Measurements from ENCODE around the gene TRIM22. TPM values are rescaled to one million over a fixed set of nuclear protein-coding genes. Genes with fewer than 3 reads are reported as not detected.
"Not testable (repeated sequence)": the region's sequence is repeated elsewhere in the genome, so short reads cannot be mapped to it uniquely, and the experiment has no call there.

The TRIM22 gene
- total RNA-seq, 1 donor from 2014 or later: 203 TPM

DNA sequence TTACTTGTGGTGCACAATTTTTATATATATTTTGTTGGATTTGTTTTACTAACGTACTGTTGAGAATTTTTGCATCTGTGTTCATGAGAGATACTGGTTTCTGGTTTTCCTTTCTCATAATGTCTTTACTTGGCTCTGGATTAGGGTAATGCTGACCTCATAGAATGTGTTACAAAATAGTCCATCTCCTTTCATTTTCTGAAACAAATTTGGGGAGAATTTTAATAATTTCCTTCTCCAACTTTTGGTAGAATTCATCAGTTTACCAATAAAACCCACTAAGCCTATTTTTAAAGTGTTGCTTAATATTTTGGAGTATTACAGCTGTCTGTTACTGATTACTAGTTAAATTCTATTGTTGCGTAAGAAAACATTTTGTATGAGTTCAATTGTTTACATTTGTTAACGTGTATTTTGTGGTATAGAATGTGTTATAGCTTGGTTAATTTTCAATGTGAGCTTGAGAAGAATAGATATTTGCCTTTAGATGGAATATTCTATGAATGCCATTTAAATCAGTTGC, 11.5 kb downstream of the TRIM22 start:
- ATAC-seq (no peak), DNase-seq (no peak)
- peaks cover 93% of the 10 kb centered on the region for H3K36me3 ChIP-seq
- H3K9me3 ChIP-seq: no peaks in the 10 kb centered on the region
- H3K4me3 ChIP-seq: no peak overlapping the region
- H3K27ac ChIP-seq: no peak overlapping the region
- intact Hi-C loops (cut with DNase I): no loop called here
- no peaks in the 10 kb centered on the region for H3K27me3 ChIP-seq
- H3K4me1 ChIP-seq: peaks cover 5% of the 10 kb centered on the region
- TF ChIP-seq, protein P1, sequence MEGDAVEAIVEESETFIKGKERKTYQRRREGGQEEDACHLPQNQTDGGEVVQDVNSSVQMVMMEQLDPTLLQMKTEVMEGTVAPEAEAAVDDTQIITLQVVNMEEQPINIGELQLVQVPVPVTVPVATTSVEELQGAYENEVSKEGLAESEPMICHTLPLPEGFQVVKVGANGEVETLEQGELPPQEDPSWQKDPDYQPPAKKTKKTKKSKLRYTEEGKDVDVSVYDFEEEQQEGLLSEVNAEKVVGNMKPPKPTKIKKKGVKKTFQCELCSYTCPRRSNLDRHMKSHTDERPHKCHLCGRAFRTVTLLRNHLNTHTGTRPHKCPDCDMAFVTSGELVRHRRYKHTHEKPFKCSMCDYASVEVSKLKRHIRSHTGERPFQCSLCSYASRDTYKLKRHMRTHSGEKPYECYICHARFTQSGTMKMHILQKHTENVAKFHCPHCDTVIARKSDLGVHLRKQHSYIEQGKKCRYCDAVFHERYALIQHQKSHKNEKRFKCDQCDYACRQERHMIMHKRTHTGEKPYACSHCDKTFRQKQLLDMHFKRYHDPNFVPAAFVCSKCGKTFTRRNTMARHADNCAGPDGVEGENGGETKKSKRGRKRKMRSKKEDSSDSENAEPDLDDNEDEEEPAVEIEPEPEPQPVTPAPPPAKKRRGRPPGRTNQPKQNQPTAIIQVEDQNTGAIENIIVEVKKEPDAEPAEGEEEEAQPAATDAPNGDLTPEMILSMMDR (IDR thresholded peaks at IDR 0.05): no peak

DNA sequence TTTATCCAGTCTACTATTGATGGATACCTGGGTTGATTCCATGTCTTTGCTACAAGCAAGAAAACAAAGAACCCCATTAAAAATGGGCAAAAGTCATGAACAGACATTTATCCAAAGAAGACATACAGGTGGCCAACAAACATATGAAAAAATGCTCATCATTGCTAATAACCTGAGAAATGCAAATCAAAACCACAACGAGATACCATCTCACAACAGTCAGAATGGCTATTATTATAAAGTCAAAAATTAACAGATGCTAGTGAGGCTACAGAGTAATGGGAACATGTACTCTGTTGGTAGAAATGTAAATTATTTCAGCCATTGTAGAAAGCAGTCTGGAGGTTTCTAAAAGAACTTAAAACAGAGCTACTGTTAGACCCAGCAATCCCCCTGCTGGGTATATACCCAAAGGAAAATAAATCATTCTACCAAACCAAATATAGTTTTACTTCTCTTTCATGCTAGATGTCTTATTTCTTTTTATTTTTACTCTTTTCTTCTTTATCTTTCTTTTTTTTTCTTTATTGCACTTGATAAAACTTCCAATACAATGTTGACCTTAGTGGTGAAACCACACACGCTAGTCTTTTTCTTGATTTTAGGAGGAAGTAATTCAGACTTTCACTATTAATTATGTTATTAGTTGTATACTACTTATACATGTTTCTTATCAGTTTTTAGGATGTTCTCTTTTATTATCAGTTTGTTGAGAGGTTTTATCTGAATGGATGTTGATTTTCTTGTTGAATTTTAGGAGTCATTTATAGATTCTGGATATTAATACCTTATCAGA, 14.3 kb downstream of the TRIM22 start:
- ATAC-seq: no peak
- peaks cover 94% of the 10 kb centered on the region for H3K36me3 ChIP-seq

GRCh38 chr11:5705688-5706087, 16.1 kb downstream of the TRIM22 start:
- Histone ChIP-seq H3K9me3 (no peaks in the 10 kb centered on the region), H3K4me3 (no peak overlapping the region), H3K36me3 (peaks cover 97% of the 10 kb centered on the region), H3K27me3 (no peaks in the 10 kb centered on the region), H3K27ac (no peak overlapping the region), H3K4me1 (no peaks in the 10 kb centered on the region)
- intact Hi-C loops (cut with DNase I): no loop called here
- no peak for ATAC-seq
- TF ChIP-seq, protein P1 (IDR thresholded peaks at IDR 0.05): no peak
- DNase-seq: no peak

More for the DNA sequence above, 14.3 kb downstream of the TRIM22 start:
- Histone ChIP-seq H3K9me3 (no peaks in the 10 kb centered on the region), H3K27ac (no peak overlapping the region), H3K4me3 (no peak overlapping the region), H3K27me3 (no peaks in the 10 kb centered on the region), H3K4me1 (no peaks in the 10 kb centered on the region)
- DNase-seq: no peak
- intact Hi-C loops (cut with DNase I): no loop called here
- TF ChIP-seq, protein P1 (IDR thresholded peaks at IDR 0.05): no peak

DNA sequence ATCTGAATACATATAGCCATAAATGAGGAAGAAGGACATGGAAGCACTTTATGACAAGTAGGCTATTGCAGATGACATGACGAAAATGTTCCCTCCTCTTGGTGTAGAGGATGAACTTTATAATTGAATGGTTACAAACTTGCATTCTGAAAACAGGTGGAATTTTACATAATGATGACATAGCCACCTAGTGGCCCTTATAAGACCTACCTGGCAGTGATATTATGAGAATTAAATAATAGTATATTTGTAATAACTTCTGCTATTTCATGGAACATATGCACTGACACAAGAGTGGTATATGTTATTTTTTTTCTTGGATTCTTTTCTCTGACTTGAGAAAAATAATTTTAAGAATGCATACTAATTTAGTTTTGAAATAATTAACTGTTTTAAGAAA, 22.9 kb downstream of the TRIM22 start:
- H3K27me3 ChIP-seq: no peaks in the 10 kb centered on the region
- H3K4me3 ChIP-seq: no peak overlapping the region
- no peaks in the 10 kb centered on the region for H3K9me3 ChIP-seq
- ATAC-seq (peak; percentile 36), DNase-seq (no peak)
- no peak overlapping the region for H3K27ac ChIP-seq
- H3K4me1 ChIP-seq: no peaks in the 10 kb centered on the region
- intact Hi-C loops (cut with DNase I): no loop called here
- TF ChIP-seq, protein P1 (IDR thresholded peaks at IDR 0.05): peak; percentile 47
- H3K36me3 ChIP-seq: peaks cover 40% of the 10 kb centered on the region

GRCh38 chr11:5713695-5714094, 24.1 kb downstream of the TRIM22 start:
- Histone ChIP-seq H3K9me3 (no peaks in the 10 kb centered on the region), H3K4me1 (no peaks in the 10 kb centered on the region), H3K36me3 (peaks cover 29% of the 10 kb centered on the region), H3K4me3 (no peak overlapping the region), H3K27ac (no peak overlapping the region), H3K27me3 (no peaks in the 10 kb centered on the region)
- ATAC-seq (no peak), DNase-seq (no peak)
- intact Hi-C loops (cut with DNase I): no loop called here
- TF ChIP-seq, protein P1 (IDR thresholded peaks at IDR 0.05): no peak

GRCh38 chr11:5716518-5716917, 26.9 kb downstream of the TRIM22 start:
- DNase-seq; H3K4me3 ChIP-seq; H3K9me3 ChIP-seq; ATAC-seq; H3K27me3 ChIP-seq; intact Hi-C loops (cut with DNase I); H3K36me3 ChIP-seq; H3K4me1 ChIP-seq; H3K27ac ChIP-seq: not testable (repeated sequence)

Measured in upper lobe of right lung (tissue), 1 donor.